Nephron progenitor cell (in vitro differentiated cells): Measurements from ENCODE around the gene ADGRV1.

Source experiments
- DNase-seq: peaks from one replicate; pipeline ENCODE4 v3.0.0; 2021
- H3K27ac Mint-ChIP-seq: 2 replicates; pipeline ENCODE4 v1.8.0; 2021; ENCODE audit warnings: mild to moderate bottlenecking, moderate library complexity, mixed read lengths
- H3K27me3 Mint-ChIP-seq: 2 replicates; pipeline ENCODE4 v1.8.0; 2021; ENCODE audit warnings: mild to moderate bottlenecking, low read depth, mixed read lengths; ENCODE audit not compliant: poor library complexity
- H3K36me3 Mint-ChIP-seq: 2 replicates; pipeline ENCODE4 v1.8.0; 2021; ENCODE audit warnings: low read depth, mixed read lengths
- H3K4me1 Mint-ChIP-seq: 2 replicates; pipeline ENCODE4 v1.8.0; 2021; ENCODE audit warnings: mixed read lengths
- H3K4me3 Mint-ChIP-seq: 2 replicates; pipeline ENCODE4 v1.8.0; 2021; ENCODE audit warnings: mild to moderate bottlenecking, moderate library complexity, mixed read lengths
- H3K9me3 Mint-ChIP-seq: 2 replicates; pipeline ENCODE4 v1.8.0; 2021; ENCODE audit warnings: mild to moderate bottlenecking, moderate library complexity, mixed read lengths
- TF ChIP-seq, protein P1 (sequence below): fragments of 200-600 bp; sonication (generic); IDR thresholded peaks from 2 replicates; pipeline ENCODE4 v1.5.0; 2021; ENCODE audit warnings: antibody characterized with exemption

Gene ADGRV1

DNA sequence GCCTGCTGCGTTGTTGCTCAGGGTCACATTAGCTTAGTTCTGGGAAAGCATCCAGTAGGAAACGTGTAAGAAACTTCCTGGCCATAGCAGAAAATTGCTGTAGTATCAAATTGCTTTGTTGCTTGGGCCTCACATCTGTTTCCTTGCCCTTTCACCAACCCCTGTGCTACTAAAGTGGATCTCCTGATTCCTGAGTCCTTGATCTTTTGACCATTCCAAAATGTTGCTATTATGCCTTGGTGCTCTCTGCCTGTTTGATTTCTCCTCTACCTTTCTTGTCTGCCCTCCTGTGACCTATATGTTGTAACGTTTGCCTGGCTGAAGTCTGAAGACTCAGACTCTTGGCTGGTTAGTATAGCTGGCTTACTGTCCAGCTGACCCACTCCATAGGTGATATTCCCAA, 350.5 kb downstream of the ADGRV1 start:
- Mint-ChIP-seq H3K27me3 (no peaks in the 10 kb centered on the region), H3K36me3 (peaks cover 39% of the 10 kb centered on the region), H3K27ac (peak overlapping the region; percentile 93), H3K9me3 (peaks cover 5% of the 10 kb centered on the region), H3K4me1 (peaks cover 24% of the 10 kb centered on the region), H3K4me3 (no peak overlapping the region)
- TF ChIP-seq, protein P1, sequence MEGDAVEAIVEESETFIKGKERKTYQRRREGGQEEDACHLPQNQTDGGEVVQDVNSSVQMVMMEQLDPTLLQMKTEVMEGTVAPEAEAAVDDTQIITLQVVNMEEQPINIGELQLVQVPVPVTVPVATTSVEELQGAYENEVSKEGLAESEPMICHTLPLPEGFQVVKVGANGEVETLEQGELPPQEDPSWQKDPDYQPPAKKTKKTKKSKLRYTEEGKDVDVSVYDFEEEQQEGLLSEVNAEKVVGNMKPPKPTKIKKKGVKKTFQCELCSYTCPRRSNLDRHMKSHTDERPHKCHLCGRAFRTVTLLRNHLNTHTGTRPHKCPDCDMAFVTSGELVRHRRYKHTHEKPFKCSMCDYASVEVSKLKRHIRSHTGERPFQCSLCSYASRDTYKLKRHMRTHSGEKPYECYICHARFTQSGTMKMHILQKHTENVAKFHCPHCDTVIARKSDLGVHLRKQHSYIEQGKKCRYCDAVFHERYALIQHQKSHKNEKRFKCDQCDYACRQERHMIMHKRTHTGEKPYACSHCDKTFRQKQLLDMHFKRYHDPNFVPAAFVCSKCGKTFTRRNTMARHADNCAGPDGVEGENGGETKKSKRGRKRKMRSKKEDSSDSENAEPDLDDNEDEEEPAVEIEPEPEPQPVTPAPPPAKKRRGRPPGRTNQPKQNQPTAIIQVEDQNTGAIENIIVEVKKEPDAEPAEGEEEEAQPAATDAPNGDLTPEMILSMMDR = no peak
- no peak for DNase-seq

DNA sequence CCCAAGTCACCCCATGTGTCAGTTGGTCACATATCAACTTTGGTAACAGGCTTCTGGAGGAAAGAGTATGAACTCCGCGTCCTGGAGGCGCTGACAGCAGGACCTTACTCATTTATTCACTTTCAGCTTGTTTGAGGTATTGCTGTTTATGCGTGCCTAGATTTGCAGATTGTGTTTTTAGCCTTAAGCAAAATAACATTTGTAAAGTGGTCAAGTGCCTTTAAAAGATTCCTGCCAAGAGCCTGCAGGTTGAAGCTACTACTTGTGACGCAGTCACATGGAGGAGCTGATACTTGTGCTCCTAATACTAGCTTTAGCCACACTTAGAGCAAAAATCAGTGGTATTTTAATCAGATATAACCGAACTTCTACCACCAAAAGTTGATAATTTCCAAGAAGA, 351.3 kb downstream of the ADGRV1 start:
- no peak overlapping the region for H3K4me3 Mint-ChIP-seq
- DNase-seq = no peak

DNA sequence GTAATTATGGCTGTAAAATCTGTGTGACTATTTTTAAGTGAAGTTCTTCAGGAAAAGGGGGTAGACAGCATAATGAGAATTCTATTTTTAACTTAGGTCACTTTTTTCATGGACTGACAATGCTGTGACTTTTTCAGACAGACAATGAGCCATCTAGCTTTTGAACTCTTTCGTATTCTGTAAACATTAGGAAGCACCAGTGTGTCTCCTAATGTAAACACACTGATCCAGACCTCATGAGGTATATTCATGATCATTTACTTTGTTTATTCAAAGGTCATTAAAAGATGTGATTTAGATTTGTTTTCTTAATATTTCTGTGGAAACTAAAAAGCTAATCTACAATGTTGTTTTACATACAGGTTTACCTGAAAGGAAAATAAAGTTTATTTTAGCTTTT, 352.6 kb downstream of the ADGRV1 start:
- Mint-ChIP-seq H3K27me3 (no peaks in the 10 kb centered on the region), H3K9me3 (peaks cover 5% of the 10 kb centered on the region), H3K27ac (no peak overlapping the region), H3K4me1 (peaks cover 33% of the 10 kb centered on the region), H3K4me3 (no peak overlapping the region), H3K36me3 (peaks cover 28% of the 10 kb centered on the region)
- TF ChIP-seq, protein P1 = no peak
- no peak for DNase-seq

More for the DNA sequence above, 351.3 kb downstream of the ADGRV1 start:
- Mint-ChIP-seq H3K36me3 (peaks cover 30% of the 10 kb centered on the region), H3K9me3 (peaks cover 5% of the 10 kb centered on the region), H3K27me3 (no peaks in the 10 kb centered on the region), H3K4me1 (peaks cover 24% of the 10 kb centered on the region), H3K27ac (peak overlapping the region; percentile 72)
- TF ChIP-seq, protein P1 = no peak

DNA sequence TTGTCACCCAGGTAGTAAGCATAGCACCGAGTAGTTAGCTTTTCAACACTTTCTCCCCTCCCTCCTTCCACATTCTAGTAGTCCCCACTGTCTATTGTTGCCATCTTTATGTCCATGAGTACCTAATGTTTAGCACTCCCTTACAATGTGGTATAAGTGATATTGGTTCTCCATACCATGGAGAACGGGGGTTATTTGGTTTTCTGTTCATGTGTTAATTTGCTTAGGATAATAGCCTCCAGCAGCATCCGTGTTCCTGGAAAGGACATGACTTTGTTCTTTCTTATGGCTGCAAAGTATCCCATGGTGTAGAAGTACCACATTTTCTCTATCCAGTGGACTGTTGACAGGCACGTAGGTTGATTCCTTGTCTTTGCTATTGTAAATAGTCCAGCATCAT, 353.9 kb downstream of the ADGRV1 start:
- Mint-ChIP-seq H3K27ac (no peak overlapping the region), H3K4me1 (peaks cover 34% of the 10 kb centered on the region), H3K27me3 (no peaks in the 10 kb centered on the region), H3K4me3 (no peak overlapping the region), H3K36me3 (peaks cover 21% of the 10 kb centered on the region), H3K9me3 (peaks cover 5% of the 10 kb centered on the region)
- DNase-seq = no peak
- TF ChIP-seq, protein P1 = no peak

DNA sequence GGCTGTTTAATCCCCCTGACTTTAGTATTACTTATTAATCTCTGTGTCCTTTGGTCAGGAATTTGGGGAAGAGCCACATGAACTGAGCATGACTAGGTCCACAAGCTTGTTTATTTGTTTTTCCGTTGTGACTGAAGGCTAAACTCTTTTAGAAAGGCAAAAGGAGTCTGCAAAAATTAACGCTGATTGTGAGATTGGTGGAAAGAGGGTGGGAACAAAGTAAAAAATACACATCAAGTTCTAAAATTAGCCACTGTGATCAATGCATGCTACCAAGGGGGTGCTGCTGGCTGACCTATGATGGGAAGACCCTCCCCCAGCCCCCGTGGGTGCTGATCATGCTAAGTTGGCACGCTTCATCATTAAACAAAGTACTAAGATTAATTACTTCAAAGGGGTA, 356.8 kb downstream of the ADGRV1 start:
- Mint-ChIP-seq H3K27ac (peak overlapping the region; percentile 55), H3K27me3 (no peaks in the 10 kb centered on the region), H3K4me1 (peaks cover 26% of the 10 kb centered on the region), H3K4me3 (no peak overlapping the region), H3K9me3 (peaks cover 5% of the 10 kb centered on the region), H3K36me3 (peaks cover 20% of the 10 kb centered on the region)
- DNase-seq = no peak
- TF ChIP-seq, protein P1 = no peak

DNA sequence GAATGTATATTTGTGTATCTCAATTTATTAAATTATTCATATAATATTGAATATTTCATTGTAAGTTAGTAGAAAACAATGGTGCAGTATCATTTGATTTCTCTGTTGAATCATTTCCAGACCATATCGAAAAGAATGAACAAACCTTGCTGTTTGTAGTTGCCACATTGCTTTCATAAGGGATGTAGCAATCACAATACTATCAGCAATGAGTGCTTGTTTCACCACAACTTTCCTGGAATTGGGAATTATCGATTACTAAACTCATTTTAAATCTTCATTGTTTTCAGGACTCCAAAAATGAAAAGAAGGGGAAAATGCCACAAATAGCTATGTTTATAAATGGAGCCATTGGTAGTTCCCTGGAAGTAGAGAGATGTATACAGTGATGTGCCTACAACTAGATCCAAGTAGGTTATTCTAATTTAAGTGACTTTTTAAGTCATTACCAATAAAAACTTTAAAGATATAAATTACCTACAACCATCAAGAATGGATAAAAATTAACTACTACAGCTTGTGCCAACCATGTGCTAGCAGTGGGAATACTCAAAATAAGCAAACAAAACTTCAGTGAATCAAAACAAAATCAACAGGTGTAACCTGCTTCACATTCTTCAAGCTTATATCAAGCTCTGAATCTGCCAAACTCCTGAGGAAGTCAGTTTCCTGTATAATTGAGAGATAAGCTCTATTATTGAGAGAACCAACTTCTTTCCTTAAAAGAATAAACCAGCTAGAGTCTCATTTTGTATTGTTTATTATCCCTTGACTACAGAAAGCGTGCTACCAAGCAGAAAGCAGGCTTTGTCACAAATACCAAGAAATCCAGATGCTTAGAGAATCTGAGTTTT, 358.6 kb downstream of the ADGRV1 start:
- Mint-ChIP-seq H3K4me1 (peaks cover 15% of the 10 kb centered on the region), H3K9me3 (peaks cover 5% of the 10 kb centered on the region), H3K4me3 (no peak overlapping the region), H3K27me3 (no peaks in the 10 kb centered on the region), H3K36me3 (peaks cover 30% of the 10 kb centered on the region), H3K27ac (no peak overlapping the region)
- no peak for DNase-seq
- TF ChIP-seq, protein P1 = no peak
